Right lobe of liver (tissue), 6 donors: ENCODE results near the gene CHIA. TPM values are rescaled to one million over a fixed set of nuclear protein-coding genes. Genes with fewer than 3 reads are reported as not detected.

Experiments used
- ATAC-seq, 4 donors: fragments of 200-7000 bp; cut with Tn5 transposase; one replicate each; pipeline ENCODE4 v1.9.1; 2020; ENCODE audit warnings: mild to moderate bottlenecking in 4 of 4, moderate library complexity in 4 of 4
- DNase-seq, 3 donors: peaks; one replicate each; pipeline ENCODE4 v3.0.0-alpha.2; 2020
- H3K27ac ChIP-seq, 3 donors: fragments of 200-600 bp; one replicate each; pipeline ENCODE4 v1.8.0; 2022
- H3K27me3 ChIP-seq, 2 donors: fragments of 200-600 bp; one replicate each; pipeline ENCODE4 v1.8.0; 2022
- H3K36me3 ChIP-seq, 4 donors: fragments of 200-600 bp; sonication (generic) in 1 of 4; one replicate each; pipeline versions ENCODE4 v1.5.1 to v1.8.0; 2017 to 2022; ENCODE audit warnings: control low read depth in 1 of 4
- H3K4me1 ChIP-seq, 4 donors: fragments of 200-600 bp; sonication (generic) in 1 of 4; one replicate each; pipeline versions ENCODE4 v1.5.1 to v1.8.0; 2017 to 2022; ENCODE audit warnings: control low read depth in 1 of 4
- H3K4me3 ChIP-seq, 3 donors: fragments of 200-600 bp; one replicate each; pipeline ENCODE4 v1.8.0; 2022
- H3K9me3 ChIP-seq, 4 donors: fragments of 200-600 bp; sonication (generic) in 1 of 4; one replicate each; pipeline versions ENCODE4 v1.5.1 to v1.8.0; 2017 to 2022; ENCODE audit warnings: control low read depth in 1 of 4
- POLR2A ChIP-seq: fragments of 450-650 bp; IDR thresholded peaks from one replicate; pipeline ENCODE4 v1.6.1; 2017; ENCODE audit warnings: antibody characterized with exemption, mild to moderate bottlenecking
- WGBS: methylation state at CpG from one replicate; pipeline ENCODE4 v1.1.6; 2018; ENCODE audit warnings: low coverage, low lambda C conversion rate; ENCODE audit not compliant: insufficient coverage; ENCODE audit errors: missing lambda C conversion rate; 5-methylcytosine and 5-hydroxymethylcytosine counted together
- intact Hi-C, 2 donors: fragments of 100-400 bp; cut with DNase I; formaldehyde crosslinking; loops; one replicate each; pipeline versions ENCODE4 v1.11.2 to v1.14.1; 2022
- long read RNA-seq: library from polyadenylated mRNA; unstranded; transcript quantifications from one replicate; pipeline ENCODE4 v2.0.0, GENCODE V29; 2019
- total RNA-seq, 6 experiments: library from RNA; depleted of rRNA in 2 of 6; stranded (reverse); fragments of >200 nt in 2 of 6; fragmentation: NEBNext Ultra II Directional in 3 of 6; extraction: Animal tissue kit (Norgen Biotek cat#: 25700) in 3 of 6; gene quantifications; one replicate each; pipeline versions ENCODE4 v1.1.0 to v1.2.4, GENCODE V29; 2016 to 2023
- TF ChIP-seq, protein P1 (sequence below), 4 donors: fragments of 200-600 bp in 3 of 4; fragments of 450-650 bp in 1 of 4; IDR thresholded peaks; one replicate each; pipeline versions ENCODE4 v1.5.1 to v1.8.0; 2016 to 2022; ENCODE audit warnings: antibody characterized with exemption in 4 of 4, mild to moderate bottlenecking in 2 of 4
- donor health status: DM: no; HTN: yes; CAD: no.
- donor health status: DM: no; HTN: no; CAD: no.
- donor health status: DM: no; HTN: no; CAD: no.
- donor health status: DM: no; HTN: yes; CAD: no.
- donor health status: DM: no; HTN: yes; CAD: no.

The CHIA gene
- not detected for total RNA-seq
- long read RNA-seq, result 0 reads

DNA sequence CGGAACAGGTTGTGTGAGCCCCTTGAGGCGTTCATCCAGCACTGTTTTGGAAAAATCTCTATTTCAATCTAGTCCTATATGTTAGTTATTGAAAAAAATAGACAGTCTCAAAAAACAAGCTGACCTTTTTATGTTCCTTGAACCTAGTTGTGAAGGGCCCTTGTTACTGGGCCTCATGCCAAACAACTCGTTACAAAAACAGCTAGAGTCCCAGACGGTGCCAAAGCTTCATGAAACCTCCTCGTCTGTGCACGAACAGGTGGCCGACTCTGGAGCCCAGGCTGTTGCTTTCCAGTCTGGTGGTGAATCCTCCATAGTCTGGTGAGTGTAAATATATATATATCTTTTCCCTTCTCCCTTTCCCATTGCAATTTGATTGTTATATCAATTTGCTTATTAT lies at the start of gene CHIA:
TSS of gene CHIA (plus strand) at position 222 of the 400 bp plus-strand sequence. CDS start 19,617 bp downstream, outside the sequence.
- intact Hi-C loops, result no loop called here
- Histone ChIP-seq H3K27ac (no peak within 1 kb of the TSS), H3K4me1 (no peaks in the 10 kb centered on the region), H3K36me3 (no peaks in the 10 kb centered on the region), H3K4me3 (no peak within 1 kb of the TSS), H3K9me3 (no peaks in the 10 kb centered on the region), H3K27me3 (no peaks in the 10 kb centered on the region)
- ATAC-seq, result peak; percentile 37 to 77 (median 64)
- TF ChIP-seq, protein P1, sequence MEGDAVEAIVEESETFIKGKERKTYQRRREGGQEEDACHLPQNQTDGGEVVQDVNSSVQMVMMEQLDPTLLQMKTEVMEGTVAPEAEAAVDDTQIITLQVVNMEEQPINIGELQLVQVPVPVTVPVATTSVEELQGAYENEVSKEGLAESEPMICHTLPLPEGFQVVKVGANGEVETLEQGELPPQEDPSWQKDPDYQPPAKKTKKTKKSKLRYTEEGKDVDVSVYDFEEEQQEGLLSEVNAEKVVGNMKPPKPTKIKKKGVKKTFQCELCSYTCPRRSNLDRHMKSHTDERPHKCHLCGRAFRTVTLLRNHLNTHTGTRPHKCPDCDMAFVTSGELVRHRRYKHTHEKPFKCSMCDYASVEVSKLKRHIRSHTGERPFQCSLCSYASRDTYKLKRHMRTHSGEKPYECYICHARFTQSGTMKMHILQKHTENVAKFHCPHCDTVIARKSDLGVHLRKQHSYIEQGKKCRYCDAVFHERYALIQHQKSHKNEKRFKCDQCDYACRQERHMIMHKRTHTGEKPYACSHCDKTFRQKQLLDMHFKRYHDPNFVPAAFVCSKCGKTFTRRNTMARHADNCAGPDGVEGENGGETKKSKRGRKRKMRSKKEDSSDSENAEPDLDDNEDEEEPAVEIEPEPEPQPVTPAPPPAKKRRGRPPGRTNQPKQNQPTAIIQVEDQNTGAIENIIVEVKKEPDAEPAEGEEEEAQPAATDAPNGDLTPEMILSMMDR (IDR thresholded peaks at IDR 0.05), result no peak
- TF ChIP-seq POLR2A, result no peak
- WGBS, result 19% methylated on average over 7 of the region's 7 CpGs
- peak in 1 of 3 donors; percentile 56 for DNase-seq

DNA sequence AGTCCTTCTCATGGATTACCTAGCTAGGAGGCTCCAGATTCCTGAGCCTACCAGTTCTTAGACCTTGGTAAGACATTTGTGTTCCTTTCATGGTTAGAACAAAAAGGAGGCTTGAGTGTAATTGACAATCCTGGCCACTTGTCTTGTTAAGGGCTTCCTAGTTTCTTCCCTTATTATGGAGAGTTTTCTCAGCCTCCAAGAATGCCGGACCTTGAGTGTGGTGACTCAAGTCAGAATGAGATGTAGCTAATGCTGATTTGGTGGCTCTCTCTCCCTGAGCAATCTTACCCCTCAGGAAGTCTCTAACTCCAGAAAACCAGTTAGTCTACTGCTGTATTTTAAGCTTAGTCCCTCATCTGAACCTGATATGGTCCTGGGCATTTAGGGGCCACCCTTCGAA lies 48.9 kb upstream of the CHIA start:
- ATAC-seq (no peak), DNase-seq (no peak)
- no peak overlapping the region for H3K27ac ChIP-seq
- H3K27me3 ChIP-seq, result no peaks in the 10 kb centered on the region
- WGBS, result 53% methylated on average over 2 of the region's 2 CpGs
- TF ChIP-seq, protein P1 (IDR thresholded peaks at IDR 0.05), result no peak
- TF ChIP-seq POLR2A, result no peak
- no peak overlapping the region for H3K4me3 ChIP-seq
- H3K4me1 ChIP-seq, result no peaks in the 10 kb centered on the region
- intact Hi-C loops, result no loop called here
- no peaks in the 10 kb centered on the region for H3K36me3 ChIP-seq
- no peaks in the 10 kb centered on the region for H3K9me3 ChIP-seq

DNA sequence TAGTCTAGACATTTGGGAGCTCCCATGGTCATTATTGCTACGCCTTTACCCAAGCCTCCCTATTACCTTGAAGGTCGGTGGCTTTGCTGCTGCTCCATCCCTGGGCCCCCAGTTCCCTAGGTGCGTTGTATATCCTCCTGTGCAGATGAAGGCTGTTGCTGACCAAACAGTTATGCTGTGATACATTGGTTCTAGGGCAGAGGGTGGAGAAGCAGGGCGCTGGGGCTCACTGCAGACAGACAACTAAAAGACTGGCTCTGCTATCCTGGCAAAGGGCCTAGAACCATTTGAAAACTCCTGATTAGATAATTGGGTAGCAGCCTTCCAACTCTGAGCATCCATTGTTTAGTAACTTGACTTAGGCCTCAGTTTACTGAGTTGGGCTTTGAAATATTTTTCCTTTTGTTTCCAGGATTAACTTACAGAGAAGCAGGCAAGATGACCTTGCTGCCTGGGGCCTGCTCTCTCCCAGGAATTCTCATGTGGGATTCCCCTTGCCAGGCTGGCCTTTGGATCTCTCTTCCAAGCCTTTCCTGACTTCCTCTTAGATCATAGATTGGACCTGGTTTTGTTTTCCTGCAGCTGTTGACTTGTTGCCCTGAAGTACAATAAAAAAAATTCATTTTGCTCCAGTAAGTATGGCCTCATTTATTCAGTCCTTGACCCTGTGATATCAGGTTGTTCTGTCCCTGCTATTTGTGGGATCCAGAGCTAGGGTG lies 47.7 kb upstream of the CHIA start:
- DNase-seq (no peak), ATAC-seq (peak in 1 of 4 donors; percentile 56)
- intact Hi-C loops, result no loop called here
- H3K27me3 ChIP-seq, result no peaks in the 10 kb centered on the region
- H3K4me1 ChIP-seq, result no peaks in the 10 kb centered on the region
- H3K27ac ChIP-seq, result no peak overlapping the region
- WGBS, result 42% methylated on average over 3 of the region's 4 CpGs
- no peak overlapping the region for H3K4me3 ChIP-seq
- no peak for TF ChIP-seq POLR2A
- TF ChIP-seq, protein P1 (IDR thresholded peaks at IDR 0.05), result no peak
- H3K9me3 ChIP-seq, result no peaks in the 10 kb centered on the region
- no peaks in the 10 kb centered on the region for H3K36me3 ChIP-seq

DNA sequence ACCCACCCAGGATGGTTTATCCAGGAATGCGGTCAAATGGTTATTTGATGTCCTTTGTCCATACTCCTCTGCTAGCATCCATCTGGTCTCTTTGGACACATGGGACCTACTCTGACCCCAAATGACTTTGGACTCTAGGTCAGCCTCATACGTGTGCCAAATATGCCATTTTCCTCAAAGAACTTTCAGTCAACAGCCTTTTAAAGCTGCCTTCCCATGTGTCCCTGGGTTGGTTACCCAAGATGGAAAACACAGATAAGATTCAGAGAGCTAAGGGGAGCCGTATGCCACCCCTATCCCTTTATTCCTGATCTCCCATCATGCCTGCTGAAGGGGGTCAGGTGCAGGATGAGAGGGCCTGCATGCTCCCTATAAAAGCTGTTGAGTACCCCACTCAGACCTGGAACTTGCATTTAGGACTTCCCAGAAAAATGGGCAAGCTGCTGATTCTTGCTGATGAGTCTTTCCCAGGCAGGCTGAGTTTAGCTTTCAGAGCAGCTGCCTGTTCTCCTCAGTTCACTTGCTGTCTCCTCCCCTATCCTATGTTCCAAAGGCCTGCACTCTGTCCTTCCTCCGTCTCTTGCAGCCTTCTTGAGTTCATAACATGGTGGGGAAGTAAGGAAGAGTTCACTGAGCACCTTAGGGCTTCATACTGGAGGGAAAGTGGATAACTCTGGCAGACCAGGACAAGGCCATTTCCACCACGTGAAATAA lies 43.4 kb upstream of the CHIA start:
- no peak for TF ChIP-seq POLR2A
- TF ChIP-seq, protein P1 (IDR thresholded peaks at IDR 0.05), result no peak
- Histone ChIP-seq H3K9me3 (no peaks in the 10 kb centered on the region), H3K27ac (no peak overlapping the region), H3K4me3 (no peak overlapping the region), H3K27me3 (no peaks in the 10 kb centered on the region), H3K4me1 (no peaks in the 10 kb centered on the region), H3K36me3 (no peaks in the 10 kb centered on the region)
- intact Hi-C loops, result no loop called here
- DNase-seq (no peak), ATAC-seq (no peak)
- 73% methylated on average over 5 of the region's 5 CpGs for WGBS
